Astrocyte (in vitro differentiated cells and primary cell): ENCODE results near the gene LECT2. TPM values are rescaled to one million over a fixed set of nuclear protein-coding genes. Genes with fewer than 3 reads are reported as not detected.

ENCODE experiments used
- DNase-seq: peaks from one replicate; pipeline ENCODE4 v3.0.0-alpha.2; 2010; ENCODE audit warnings: low read depth
- FAIRE-seq: peaks from 2 replicates; lab custom pipeline; 2011; peaks lifted over from hg19 to GRCh38; lab: Jason Lieb, UNC
- H2AFZ ChIP-seq: 2 replicates; pipeline ENCODE4 v1.6.0; 2012; ENCODE audit warnings: low read depth, low read length, inconsistent platforms
- H3K27ac ChIP-seq: 2 replicates; pipeline ENCODE4 v1.5.1; 2011; ENCODE audit warnings: low read depth, low read length, inconsistent platforms
- H3K27me3 ChIP-seq: 2 replicates; pipeline ENCODE4 v1.6.0; 2011; ENCODE audit warnings: low read length, inconsistent platforms; ENCODE audit not compliant: insufficient read depth
- H3K36me3 ChIP-seq: 2 replicates; pipeline ENCODE4 v1.5.1; 2011; ENCODE audit warnings: low read length, inconsistent platforms; ENCODE audit not compliant: insufficient read depth
- H3K4me1 ChIP-seq: 2 replicates; pipeline ENCODE4 v1.5.1; 2011; ENCODE audit warnings: low read length, inconsistent platforms; ENCODE audit not compliant: insufficient read depth
- H3K4me2 ChIP-seq: 2 replicates; pipeline ENCODE4 v1.6.0; 2012; ENCODE audit warnings: low read length, inconsistent platforms
- H3K4me3 ChIP-seq: 2 replicates; pipeline ENCODE4 v1.5.1; 2011; ENCODE audit warnings: low read depth, mild to moderate bottlenecking, low read length, inconsistent platforms; ENCODE audit not compliant: insufficient read depth
- H3K79me2 ChIP-seq: 2 replicates; pipeline ENCODE4 v1.6.0; 2012; ENCODE audit warnings: mild to moderate bottlenecking, low read length, inconsistent platforms; ENCODE audit not compliant: insufficient read depth
- H3K9ac ChIP-seq: 2 replicates; pipeline ENCODE4 v1.6.0; 2012; ENCODE audit warnings: mild to moderate bottlenecking, low read length, inconsistent platforms
- H3K9me3 ChIP-seq: 2 replicates; pipeline ENCODE4 v1.5.1; 2012; ENCODE audit warnings: low read depth, mild to moderate bottlenecking, low read length, inconsistent platforms; ENCODE audit not compliant: insufficient read depth
- H4K20me1 ChIP-seq: 2 replicates; pipeline ENCODE4 v1.6.0; 2012; ENCODE audit warnings: low read length, inconsistent platforms; ENCODE audit not compliant: insufficient read depth
- H3K27ac Mint-ChIP-seq: one replicate; pipeline ENCODE4 v1.8.0; 2021; ENCODE audit warnings: mild to moderate bottlenecking, mixed read lengths; ENCODE audit not compliant: unreplicated experiment
- H3K27me3 Mint-ChIP-seq: one replicate; pipeline ENCODE4 v1.8.0; 2021; ENCODE audit warnings: low read depth, mixed read lengths; ENCODE audit not compliant: unreplicated experiment
- H3K36me3 Mint-ChIP-seq: one replicate; pipeline ENCODE4 v1.8.0; 2021; ENCODE audit warnings: low read depth, mixed read lengths; ENCODE audit not compliant: unreplicated experiment
- H3K4me1 Mint-ChIP-seq: one replicate; pipeline ENCODE4 v1.8.0; 2021; ENCODE audit warnings: low read depth, mixed read lengths; ENCODE audit not compliant: unreplicated experiment
- H3K4me3 Mint-ChIP-seq: one replicate; pipeline ENCODE4 v1.8.0; 2021; ENCODE audit warnings: mild to moderate bottlenecking, moderate library complexity, mixed read lengths; ENCODE audit not compliant: unreplicated experiment
- H3K9me3 Mint-ChIP-seq: one replicate; pipeline ENCODE4 v1.8.0; 2021; ENCODE audit warnings: mild to moderate bottlenecking, mixed read lengths; ENCODE audit not compliant: unreplicated experiment
- CTCF ChIP-seq: IDR thresholded peaks from 2 replicates; pipeline ENCODE4 v1.5.1; 2011; ENCODE audit warnings: low read depth, mild to moderate bottlenecking, inconsistent platforms, low read length, moderate library complexity; ENCODE audit not compliant: insufficient read depth
- EZH2 ChIP-seq: IDR thresholded peaks from 2 replicates; pipeline ENCODE4 v1.6.1; 2012; ENCODE audit warnings: mild to moderate bottlenecking, low read length, inconsistent platforms; ENCODE audit not compliant: insufficient read depth
- total RNA-seq: library from RNA; stranded (reverse); gene quantifications from 2 replicates; pipeline ENCODE4 v1.2.1, GENCODE V29; 2021

LECT2 gene
- total RNA-seq, 1 donor from 2014 or later = not detected

- Histone ChIP-seq H4K20me1 (no peaks in the 10 kb centered on the region), H3K4me1 (peaks cover 8% of the 10 kb centered on the region), H3K27ac (no peak overlapping the region), H3K4me3 (no peak overlapping the region), H3K27me3 (no peaks in the 10 kb centered on the region), H3K36me3 (no peaks in the 10 kb centered on the region), H3K4me2 (no peak overlapping the region), H2AFZ (no peak overlapping the region), H3K9me3 (no peaks in the 10 kb centered on the region), H3K79me2 (no peaks in the 10 kb centered on the region), H3K9ac (no peak overlapping the region)
- Mint-ChIP-seq H3K27me3 (peaks cover 2% of the 10 kb centered on the region), H3K27ac (no peak overlapping the region), H3K4me1 (peaks cover 8% of the 10 kb centered on the region), H3K9me3 (peaks cover 2% of the 10 kb centered on the region), H3K4me3 (no peak overlapping the region), H3K36me3 (no peaks in the 10 kb centered on the region)
- FAIRE-seq = peak; percentile 43
- DNase-seq = no peak
- TF ChIP-seq CTCF (no peak), EZH2 (no peak)
These were observed 33.8 kb upstream of the LECT2 start for GRCh38 chr5:135988546-135988945.

DNA sequence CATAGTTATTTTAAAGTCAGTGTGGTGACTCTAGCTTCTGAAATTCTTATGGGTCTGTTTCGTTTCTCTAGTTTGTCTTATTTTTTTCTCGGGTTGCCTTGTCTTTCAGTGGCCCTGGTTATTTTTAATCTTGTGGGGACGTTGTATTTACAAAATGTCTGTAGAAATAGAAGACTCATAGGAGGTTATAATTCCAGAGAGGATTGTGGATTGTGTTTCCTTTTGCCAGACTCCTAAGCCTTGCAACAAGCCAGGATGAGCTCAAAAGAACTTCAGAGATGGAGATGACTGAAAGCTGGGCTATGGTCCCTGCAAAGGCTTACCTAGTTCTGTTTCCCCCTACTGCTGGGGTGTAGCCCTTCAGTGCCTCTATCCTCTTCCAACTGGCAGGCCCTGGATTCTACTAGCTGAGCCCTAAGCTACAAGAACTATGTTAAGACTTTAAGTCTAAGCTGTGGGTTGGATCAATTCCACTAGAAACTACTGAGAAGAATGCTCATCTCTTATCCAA lies 32.2 kb upstream of the LECT2 start:
- no peak overlapping the region for H3K4me2 ChIP-seq

More for the DNA sequence above, 32.2 kb upstream of the LECT2 start:
- Mint-ChIP-seq H3K27ac (no peak overlapping the region), H3K9me3 (peaks cover 2% of the 10 kb centered on the region), H3K4me3 (no peak overlapping the region), H3K27me3 (peaks cover 2% of the 10 kb centered on the region), H3K4me1 (no peaks in the 10 kb centered on the region), H3K36me3 (no peaks in the 10 kb centered on the region)
- no peak overlapping the region for H3K4me3 ChIP-seq
- no peaks in the 10 kb centered on the region for H3K9me3 ChIP-seq
- H3K9ac ChIP-seq = no peak overlapping the region
- FAIRE-seq (peak; percentile 49), DNase-seq (peak; percentile 52)
- no peak overlapping the region for H2AFZ ChIP-seq
- H3K27me3 ChIP-seq = no peaks in the 10 kb centered on the region
- no peaks in the 10 kb centered on the region for H3K36me3 ChIP-seq
- no peaks in the 10 kb centered on the region for H3K4me1 ChIP-seq
- no peaks in the 10 kb centered on the region for H4K20me1 ChIP-seq
- TF ChIP-seq CTCF = no peak
- TF ChIP-seq EZH2 = no peak
- H3K27ac ChIP-seq = no peak overlapping the region
- no peaks in the 10 kb centered on the region for H3K79me2 ChIP-seq
